GM12872 (cell line): ENCODE measurements around the gene LANCL2.

Experiments
- TF ChIP-seq, protein P1 (sequence below): IDR thresholded peaks from 3 replicates; pipeline ENCODE4 v1.5.1; 2011; ENCODE audit warnings: low read depth, mild to moderate bottlenecking, low read length, moderate library complexity; ENCODE audit not compliant: insufficient read depth

Gene LANCL2

GRCh38 chr7:55339033-55340000 lies 25.8 kb upstream of the LANCL2 start:
- TF ChIP-seq, protein P1, sequence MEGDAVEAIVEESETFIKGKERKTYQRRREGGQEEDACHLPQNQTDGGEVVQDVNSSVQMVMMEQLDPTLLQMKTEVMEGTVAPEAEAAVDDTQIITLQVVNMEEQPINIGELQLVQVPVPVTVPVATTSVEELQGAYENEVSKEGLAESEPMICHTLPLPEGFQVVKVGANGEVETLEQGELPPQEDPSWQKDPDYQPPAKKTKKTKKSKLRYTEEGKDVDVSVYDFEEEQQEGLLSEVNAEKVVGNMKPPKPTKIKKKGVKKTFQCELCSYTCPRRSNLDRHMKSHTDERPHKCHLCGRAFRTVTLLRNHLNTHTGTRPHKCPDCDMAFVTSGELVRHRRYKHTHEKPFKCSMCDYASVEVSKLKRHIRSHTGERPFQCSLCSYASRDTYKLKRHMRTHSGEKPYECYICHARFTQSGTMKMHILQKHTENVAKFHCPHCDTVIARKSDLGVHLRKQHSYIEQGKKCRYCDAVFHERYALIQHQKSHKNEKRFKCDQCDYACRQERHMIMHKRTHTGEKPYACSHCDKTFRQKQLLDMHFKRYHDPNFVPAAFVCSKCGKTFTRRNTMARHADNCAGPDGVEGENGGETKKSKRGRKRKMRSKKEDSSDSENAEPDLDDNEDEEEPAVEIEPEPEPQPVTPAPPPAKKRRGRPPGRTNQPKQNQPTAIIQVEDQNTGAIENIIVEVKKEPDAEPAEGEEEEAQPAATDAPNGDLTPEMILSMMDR, result no peak

DNA sequence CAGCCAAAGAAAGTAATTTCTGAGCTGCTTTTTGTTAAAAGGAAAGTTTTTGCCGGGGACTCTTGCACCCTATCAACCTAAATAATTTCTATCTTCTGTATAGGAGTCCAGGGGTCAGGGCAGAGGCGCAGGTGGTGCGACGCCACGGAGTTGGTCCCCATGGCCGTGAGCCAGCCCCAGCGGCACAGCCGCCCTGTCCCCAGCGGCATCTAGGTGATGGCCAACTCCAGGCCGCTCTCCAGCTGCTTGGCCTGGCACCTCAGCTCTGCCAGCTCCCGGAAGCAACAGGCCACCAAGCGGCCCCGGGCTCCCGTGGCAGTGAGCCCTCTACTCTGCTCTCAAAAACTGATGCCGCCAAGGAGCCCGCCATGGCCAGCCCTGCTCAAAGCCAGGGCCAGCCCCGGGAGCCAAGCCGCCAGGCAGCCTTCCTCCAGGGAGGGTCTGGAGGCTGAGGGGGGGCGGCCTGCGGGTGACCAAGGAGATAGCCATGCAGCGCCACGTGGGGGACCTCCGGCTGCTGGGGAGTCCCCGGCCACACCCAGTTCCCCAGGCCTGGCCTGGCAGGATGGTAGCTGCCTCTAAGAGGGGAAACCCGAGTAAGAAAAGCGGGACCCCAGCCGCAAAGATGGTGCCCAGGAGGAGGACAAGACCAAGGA lies 22.8 kb upstream of the LANCL2 start:
- TF ChIP-seq, protein P1, result no peak

DNA sequence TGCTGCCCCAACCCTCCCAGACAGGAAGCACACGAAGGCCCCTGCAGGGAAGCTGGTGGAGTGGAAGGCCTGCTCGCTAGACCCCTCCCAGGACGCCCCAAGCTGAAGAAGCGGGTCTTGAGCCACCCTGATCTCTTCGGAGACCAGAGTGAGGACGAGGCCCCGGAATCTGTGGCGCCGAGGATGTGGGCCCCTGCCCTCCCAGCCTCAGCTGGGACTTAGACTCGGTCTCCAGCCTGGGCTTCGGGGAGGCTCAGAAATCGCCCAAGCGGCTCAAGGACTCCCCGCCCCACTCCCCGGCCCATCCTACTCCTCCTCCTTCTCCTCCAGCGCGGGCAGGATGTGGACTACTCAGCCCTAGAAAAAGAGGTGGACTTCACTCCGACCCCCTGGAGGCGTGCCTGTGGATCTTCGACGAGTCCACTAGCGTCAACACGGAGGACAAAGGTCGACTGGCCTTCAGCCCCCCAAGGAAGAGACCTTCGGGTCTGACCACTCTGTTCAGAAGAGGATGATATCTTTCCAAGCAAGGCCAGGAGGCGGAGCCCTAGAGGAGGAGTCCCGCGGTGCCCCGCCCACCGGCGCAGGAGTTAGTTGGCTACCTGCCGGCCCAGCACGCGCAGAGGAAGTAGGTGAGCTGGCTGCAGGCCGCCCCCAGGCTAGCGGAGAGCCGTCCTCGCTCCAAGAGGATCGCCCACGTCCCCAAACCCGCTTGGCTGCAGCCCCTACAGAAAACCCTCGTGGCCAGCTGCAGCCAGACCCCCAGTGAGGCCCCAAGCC lies 21.9 kb upstream of the LANCL2 start:
- TF ChIP-seq, protein P1, result no peak

GRCh38 chr7:55343860-55344606 lies 21.1 kb upstream of the LANCL2 start:
- TF ChIP-seq, protein P1, result no peak

DNA sequence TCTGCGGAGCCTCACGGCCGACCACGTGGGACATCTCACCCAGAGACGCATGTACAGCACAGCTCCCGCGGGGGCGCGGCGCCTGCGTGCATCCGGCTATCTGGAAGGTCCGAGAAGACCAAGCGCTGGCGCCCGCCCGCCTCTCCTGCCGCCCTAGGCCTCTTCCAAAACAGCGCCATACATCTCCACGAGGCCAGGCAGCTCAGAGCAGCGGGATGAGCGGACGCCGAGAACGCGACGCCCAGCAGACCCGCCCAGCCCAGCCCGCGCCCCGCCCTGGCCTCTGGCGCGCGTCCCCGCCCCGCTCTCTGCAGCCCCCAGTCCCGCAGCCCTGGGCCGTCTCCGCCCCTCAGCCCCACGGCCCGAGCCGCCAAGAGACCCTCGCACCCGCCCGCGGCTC lies 20.3 kb upstream of the LANCL2 start:
- TF ChIP-seq, protein P1, result no peak

GRCh38 chr7:55345292-55345691 lies 19.8 kb upstream of the LANCL2 start:
- TF ChIP-seq, protein P1, result no peak
